ENCODE data around the gene MEGF9. TPM values are rescaled to one million over a fixed set of nuclear protein-coding genes. Genes with fewer than 3 reads are reported as not detected.
"Not testable (repeated sequence)": the region's sequence is repeated elsewhere in the genome, so short reads cannot be mapped to it uniquely, and the experiment has no call there.

Gene MEGF9
- total RNA-seq, 4 donors from 2014 or later, result 17.3 to 36.4 (median 27.2) TPM

DNA sequence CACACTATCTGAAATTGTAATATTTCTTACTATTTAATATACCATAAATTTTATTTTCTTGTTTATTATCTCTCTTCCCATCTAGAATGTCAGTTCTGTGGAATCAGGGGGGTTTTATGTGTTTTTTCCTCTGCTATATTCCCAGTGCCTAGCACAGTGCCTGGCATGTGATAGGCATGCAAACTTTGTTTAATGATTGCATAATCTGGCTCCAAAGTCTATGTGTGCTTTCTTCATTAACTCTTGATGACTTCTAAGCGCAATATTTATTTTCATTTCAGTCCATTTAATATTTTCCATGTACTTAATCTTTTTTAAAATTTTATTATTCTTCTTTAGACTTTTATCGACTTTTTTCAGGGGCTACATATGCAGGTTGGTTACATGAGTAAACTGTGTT lies 73.9 kb downstream of the MEGF9 start:
- TF ChIP-seq, protein P1, sequence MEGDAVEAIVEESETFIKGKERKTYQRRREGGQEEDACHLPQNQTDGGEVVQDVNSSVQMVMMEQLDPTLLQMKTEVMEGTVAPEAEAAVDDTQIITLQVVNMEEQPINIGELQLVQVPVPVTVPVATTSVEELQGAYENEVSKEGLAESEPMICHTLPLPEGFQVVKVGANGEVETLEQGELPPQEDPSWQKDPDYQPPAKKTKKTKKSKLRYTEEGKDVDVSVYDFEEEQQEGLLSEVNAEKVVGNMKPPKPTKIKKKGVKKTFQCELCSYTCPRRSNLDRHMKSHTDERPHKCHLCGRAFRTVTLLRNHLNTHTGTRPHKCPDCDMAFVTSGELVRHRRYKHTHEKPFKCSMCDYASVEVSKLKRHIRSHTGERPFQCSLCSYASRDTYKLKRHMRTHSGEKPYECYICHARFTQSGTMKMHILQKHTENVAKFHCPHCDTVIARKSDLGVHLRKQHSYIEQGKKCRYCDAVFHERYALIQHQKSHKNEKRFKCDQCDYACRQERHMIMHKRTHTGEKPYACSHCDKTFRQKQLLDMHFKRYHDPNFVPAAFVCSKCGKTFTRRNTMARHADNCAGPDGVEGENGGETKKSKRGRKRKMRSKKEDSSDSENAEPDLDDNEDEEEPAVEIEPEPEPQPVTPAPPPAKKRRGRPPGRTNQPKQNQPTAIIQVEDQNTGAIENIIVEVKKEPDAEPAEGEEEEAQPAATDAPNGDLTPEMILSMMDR (IDR thresholded peaks at IDR 0.05), result no peak
- DNase-seq (ENCODE audit: low spot score) (no peak), ATAC-seq (ENCODE audit: low FRiP score) (no peak)

DNA sequence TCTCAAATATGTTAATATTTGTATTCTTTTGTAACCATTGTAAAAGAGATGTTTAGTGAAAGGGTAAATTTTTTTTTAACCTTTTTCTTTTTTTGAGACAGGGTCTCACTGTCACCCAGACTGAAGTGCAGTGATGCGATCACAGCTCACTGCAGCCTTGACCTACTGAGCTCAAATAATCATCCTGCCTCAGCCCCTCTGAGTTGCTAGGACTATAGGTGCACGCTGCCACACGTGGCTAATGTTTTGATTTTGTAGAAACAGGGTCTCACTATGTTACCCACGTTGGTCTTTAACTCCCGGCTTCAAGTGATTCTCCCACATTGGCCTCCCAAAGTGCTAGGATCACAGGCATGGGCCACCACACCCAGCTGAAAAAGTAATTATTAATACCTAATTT lies 76.4 kb downstream of the MEGF9 start:
- TF ChIP-seq, protein P1 (IDR thresholded peaks at IDR 0.05), result no peak
- DNase-seq (ENCODE audit: low spot score) (no peak), ATAC-seq (ENCODE audit: low FRiP score) (no peak)

DNA sequence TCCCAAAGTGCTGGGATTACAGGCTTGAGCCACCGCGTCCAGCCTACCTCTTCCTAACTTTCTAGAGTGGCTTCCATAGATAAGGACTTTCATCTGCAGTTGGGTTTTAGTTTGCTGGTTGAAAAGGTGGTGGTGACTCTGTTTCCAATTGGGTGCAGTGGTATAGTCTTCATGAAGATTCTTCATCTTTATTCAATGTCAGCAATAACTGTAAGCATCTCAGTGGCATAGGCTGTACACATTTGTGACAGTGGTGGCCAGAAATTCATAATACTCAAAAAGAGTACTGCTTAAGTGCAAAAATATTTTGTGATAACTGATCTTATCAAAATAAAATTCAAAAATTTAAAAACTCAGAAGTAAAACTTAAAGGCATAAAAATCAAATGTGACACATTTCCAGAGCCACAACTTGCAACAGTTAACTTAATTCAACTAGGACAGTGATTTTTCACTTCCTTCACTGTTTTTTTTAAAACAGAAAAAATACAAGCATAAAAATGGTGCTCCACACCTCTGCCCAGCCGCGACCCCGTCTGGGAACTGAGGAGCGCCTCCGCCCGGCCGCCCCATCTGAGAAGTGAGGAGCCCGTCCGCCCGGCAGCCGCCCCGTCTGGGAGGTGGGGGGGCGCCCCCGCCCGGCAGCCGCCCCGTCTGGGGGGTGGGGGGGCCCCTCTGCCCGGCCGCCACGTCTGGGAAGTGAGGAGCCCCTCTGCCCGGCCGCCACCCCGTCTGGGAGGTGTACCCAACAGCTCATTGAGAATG lies 77.9 kb downstream of the MEGF9 start:
- TF ChIP-seq, protein P1 (IDR thresholded peaks at IDR 0.05), result no peak
- DNase-seq (ENCODE audit: low spot score), result no peak
- no peak for ATAC-seq (ENCODE audit: low FRiP score)

DNA sequence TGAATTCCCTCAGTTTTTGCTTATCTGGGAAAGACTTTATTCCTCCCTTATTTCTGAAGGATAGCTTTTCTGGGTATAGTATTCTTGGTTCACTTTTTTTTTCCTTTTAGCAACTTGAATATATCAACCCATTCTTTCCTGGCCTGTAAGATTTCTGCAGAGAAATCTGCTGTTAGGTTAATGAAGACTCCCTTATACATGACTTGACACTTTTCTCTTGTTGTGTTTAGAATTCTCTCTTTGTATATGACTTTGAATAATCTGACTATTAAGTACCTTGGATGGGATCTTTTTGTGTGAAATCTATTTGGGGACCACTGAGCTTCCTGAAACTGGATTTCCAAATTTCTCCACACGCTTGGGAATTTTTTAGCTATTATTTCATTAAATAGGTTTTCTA lies 79.3 kb downstream of the MEGF9 start:
- TF ChIP-seq, protein P1 (IDR thresholded peaks at IDR 0.05), result no peak
- no peak for ATAC-seq (ENCODE audit: low FRiP score)
- DNase-seq (ENCODE audit: low spot score), result no peak

DNA sequence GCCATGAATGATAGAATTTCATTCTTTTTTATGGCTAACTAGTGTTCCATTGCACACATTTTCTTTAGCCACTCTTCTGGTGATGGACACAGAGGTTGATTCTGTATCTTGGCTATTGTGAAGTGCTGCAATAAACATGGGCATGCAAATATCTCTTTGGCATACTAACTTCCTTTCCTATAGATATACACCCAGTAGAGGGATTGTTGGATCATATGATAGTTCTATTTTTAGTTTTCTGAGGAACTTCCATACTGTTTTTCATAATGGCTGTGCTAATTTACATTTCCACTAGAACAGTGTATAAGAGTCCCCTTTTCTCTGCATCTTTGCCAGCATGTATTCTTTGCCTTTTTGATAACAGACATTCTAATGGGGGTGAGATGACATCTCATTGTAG lies 83.9 kb downstream of the MEGF9 start:
- no peak for ATAC-seq (ENCODE audit: low FRiP score)
- TF ChIP-seq, protein P1 (IDR thresholded peaks at IDR 0.05), result no peak

DNA sequence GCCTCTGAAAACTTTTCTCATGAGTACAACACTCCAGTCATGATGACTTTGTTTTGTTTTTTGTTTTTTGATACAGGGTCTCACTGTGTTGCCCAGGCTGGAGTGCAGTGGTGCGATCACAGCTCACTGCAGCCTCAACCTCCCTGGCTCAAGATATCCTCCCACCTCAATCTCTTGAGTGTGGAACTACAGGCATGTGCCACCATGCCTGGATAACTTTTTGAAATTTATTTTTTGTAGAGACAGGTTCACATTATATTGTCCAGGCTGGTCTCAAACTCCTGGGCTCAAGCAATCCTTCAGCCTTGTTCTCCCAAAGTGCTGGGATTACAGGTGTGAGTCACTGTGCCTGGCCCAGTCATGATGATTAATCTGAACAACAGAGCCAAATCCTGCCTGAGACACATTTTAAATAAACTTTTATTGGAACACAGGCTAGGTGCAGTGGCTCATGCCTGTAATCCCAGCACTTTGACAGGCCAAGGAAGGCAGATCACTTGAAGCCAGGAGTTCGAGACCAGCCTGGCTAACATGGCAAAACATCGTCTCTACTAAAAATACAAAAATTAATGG lies 85.3 kb downstream of the MEGF9 start:
- not testable (repeated sequence) for DNase-seq (ENCODE audit: low spot score); ATAC-seq (ENCODE audit: low FRiP score)

More for the DNA sequence above, 83.9 kb downstream of the MEGF9 start:
- no peak for DNase-seq (ENCODE audit: low spot score)

DNA sequence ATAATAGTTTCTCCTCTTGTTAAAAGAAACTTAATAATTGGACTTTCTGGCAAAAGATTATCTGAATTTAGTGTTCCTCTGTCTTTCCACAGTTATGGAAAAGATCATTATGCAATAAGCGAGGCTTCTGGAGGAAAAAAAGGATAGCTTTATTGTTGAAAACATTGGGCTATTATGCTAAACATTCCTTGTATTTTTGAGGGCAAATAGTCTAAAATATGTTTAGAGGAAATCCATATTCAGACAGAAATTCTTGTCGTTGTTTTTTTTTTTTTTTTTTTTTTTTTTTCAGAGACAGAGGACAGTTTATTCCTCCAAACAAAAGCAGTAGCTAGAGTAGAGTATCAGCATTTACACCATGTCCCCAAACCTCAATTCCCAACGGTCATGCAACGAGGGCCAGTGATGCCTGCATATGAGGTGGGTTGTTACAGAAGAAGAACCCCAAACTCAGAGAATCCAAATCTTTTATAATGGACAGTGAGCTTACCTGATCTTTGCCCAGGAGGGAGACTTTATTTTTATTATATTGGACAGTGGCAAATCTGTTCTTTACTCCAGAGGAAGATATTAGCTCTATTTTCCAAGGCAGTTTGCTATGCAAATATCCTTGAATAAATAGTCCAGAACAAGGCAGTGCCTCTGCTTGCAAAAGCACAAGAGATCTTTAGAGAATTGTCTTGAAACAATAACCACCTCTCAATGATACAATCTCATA lies 85.9 kb downstream of the MEGF9 start:
- DNase-seq (ENCODE audit: low spot score) (no peak), ATAC-seq (ENCODE audit: low FRiP score) (no peak)
- TF ChIP-seq, protein P1 (IDR thresholded peaks at IDR 0.05), result no peak
